ENCODE data around the gene TNS3. TPM values are rescaled to one million over a fixed set of nuclear protein-coding genes. Genes with fewer than 3 reads are reported as not detected.

TNS3 gene
- polyA plus RNA-seq, 3 donors, result 5.2 to 30.3 (median 7.9) TPM

- Histone ChIP-seq H3K79me2 (ENCODE audit: insufficient read depth, low read length) (peaks cover 94% of the 10 kb centered on the region), H3K9ac (ENCODE audit: insufficient read depth, low read length, poor library complexity, severe bottlenecking) (peak overlapping the region; percentile 16), H3K27me3 (ENCODE audit: control insufficient read depth in 2 of 2, insufficient read depth in 2 of 2, low read length in 2 of 2) (no peaks in the 10 kb centered on the region), H3K4me2 (replicated peaks; ENCODE audit: extremely low read depth, low read length, poor library complexity, severe bottlenecking) (peak overlapping the region; percentile 80), H3K9me3 (replicated peaks in 1 of 2; ENCODE audit: control insufficient read depth in 1 of 2, insufficient read depth in 1 of 2, low read length in 2 of 2) (no peaks in the 10 kb centered on the region), H4K20me1 (ENCODE audit: insufficient read depth, low read length) (peaks cover 8% of the 10 kb centered on the region), H3K27ac (ENCODE audit: low read depth in 1 of 2, low read length in 2 of 2) (peak overlapping the region; percentile 77 to 91), H2AFZ (ENCODE audit: insufficient read depth, low read depth, low read length, poor library complexity, severe bottlenecking) (no peak overlapping the region), H3K4me3 (replicated peaks in 1 of 3; ENCODE audit: low read depth in 2 of 3, low read length in 3 of 3) (peak overlapping the region in 1 of 3 experiments; percentile 74), H3K4me1 (ENCODE audit: control insufficient read depth in 1 of 2, insufficient read depth in 2 of 2, low read length in 2 of 2) (peaks cover 92 to 94% of the 10 kb centered on the region in 2 donors), H3K36me3 (replicated peaks in 1 of 2; ENCODE audit: control insufficient read depth in 1 of 2, insufficient read depth in 2 of 2, low read length in 2 of 2) (peaks cover 1 to 3% of the 10 kb centered on the region in 2 donors)
- peak overlapping the region; percentile 90 to 98 (median 97) for H3K27ac Mint-ChIP-seq
- intact Hi-C loops (cut with micrococcal nuclease), result loop anchor here (5.0 to 10.0 kb wide), 5 partner anchors 76 to 522 kb away; no protein-coding TSS in a partner anchor
- peak overlapping the region; percentile 73 to 90 for H3K4me3 Mint-ChIP-seq
- H3K36me3 Mint-ChIP-seq, result peaks cover 19 to 42% of the 10 kb centered on the region in 2 donors
- no peak for DNase-seq
- TF ChIP-seq CTCF (IDR thresholded peaks at IDR 0.05), result no peak
- peaks cover 93% of the 10 kb centered on the region for H3K4me1 Mint-ChIP-seq
- peaks cover 0 to 3% (median 0%) of the 10 kb centered on the region in 7 donors for H3K9me3 Mint-ChIP-seq
- H3K27me3 Mint-ChIP-seq (ENCODE audit: low read depth in 3 of 3), result peaks cover 0 to 2% (median 0%) of the 10 kb centered on the region in 3 donors
- 57% methylated on average over 13 of the region's 19 CpGs for WGBS (ENCODE audit: insufficient coverage)
Measured at GRCh38 chr7:47572939-47573757, 8.8 kb downstream of the TNS3 start.

GRCh38 chr7:47572094-47572445, 9.8 kb downstream of the TNS3 start:
- Mint-ChIP-seq H3K9me3 (peaks cover 0 to 3% (median 0%) of the 10 kb centered on the region in 7 donors), H3K27ac (peak overlapping the region; percentile 90 to 98 (median 96)), H3K4me3 (peak overlapping the region; percentile 75 to 82), H3K27me3 (ENCODE audit: low read depth in 3 of 3) (peaks cover 0 to 2% (median 0%) of the 10 kb centered on the region in 3 donors), H3K4me1 (peaks cover 91% of the 10 kb centered on the region), H3K36me3 (peaks cover 20 to 48% of the 10 kb centered on the region in 2 donors)
- H3K9me3 ChIP-seq (replicated peaks in 1 of 2; ENCODE audit: control insufficient read depth in 1 of 2, insufficient read depth in 1 of 2, low read length in 2 of 2), result no peaks in the 10 kb centered on the region
- H3K4me3 ChIP-seq (replicated peaks in 1 of 3; ENCODE audit: low read depth in 2 of 3, low read length in 3 of 3), result peak overlapping the region in 1 of 3 experiments; percentile 64
- H3K27me3 ChIP-seq (ENCODE audit: control insufficient read depth in 2 of 2, insufficient read depth in 2 of 2, low read length in 2 of 2), result no peaks in the 10 kb centered on the region
- TF ChIP-seq CTCF (IDR thresholded peaks at IDR 0.05), result no peak
- peaks cover 94% of the 10 kb centered on the region for H3K79me2 ChIP-seq (ENCODE audit: insufficient read depth, low read length)
- intact Hi-C loops (cut with micrococcal nuclease), result loop anchor here (5.0 to 10.0 kb wide), 5 partner anchors 75 to 523 kb away; no protein-coding TSS in a partner anchor
- DNase-seq, result no peak
- peak overlapping the region; percentile 90 to 91 for H3K27ac ChIP-seq (ENCODE audit: low read depth in 1 of 2, low read length in 2 of 2)
- H4K20me1 ChIP-seq (ENCODE audit: insufficient read depth, low read length), result peaks cover 16% of the 10 kb centered on the region
- peaks cover 3 to 7% of the 10 kb centered on the region in 2 donors for H3K36me3 ChIP-seq (replicated peaks in 1 of 2; ENCODE audit: control insufficient read depth in 1 of 2, insufficient read depth in 2 of 2, low read length in 2 of 2)
- H3K4me2 ChIP-seq (replicated peaks; ENCODE audit: extremely low read depth, low read length, poor library complexity, severe bottlenecking), result peak overlapping the region; percentile 72
- H3K4me1 ChIP-seq (ENCODE audit: control insufficient read depth in 1 of 2, insufficient read depth in 2 of 2, low read length in 2 of 2), result peaks cover 85 to 88% of the 10 kb centered on the region in 2 donors
- H2AFZ ChIP-seq (ENCODE audit: insufficient read depth, low read depth, low read length, poor library complexity, severe bottlenecking), result peak overlapping the region; percentile 60
- peak overlapping the region; percentile 56 for H3K9ac ChIP-seq (ENCODE audit: insufficient read depth, low read length, poor library complexity, severe bottlenecking)
- whole genome bisulfite sequencing (ENCODE audit: insufficient coverage), result 60% methylated on average over 2 of the region's 14 CpGs

Measured in CD14-positive monocyte (primary cell).